Inflammatory macrophage treated with lipopolysaccharide for 1 hour (primary cell): ENCODE results near the gene ORM1.
"Not testable (repeated sequence)": the region's sequence is repeated elsewhere in the genome, so short reads cannot be mapped to it uniquely, and the experiment has no call there.

Experiments
- DNase-seq, 2 donors: peaks; one replicate each; pipeline ENCODE4 v3.0.0-alpha.2; 2020 to 2022

The ORM1 gene

GRCh38 chr9:114322831-114323531 is at the start of gene ORM1:
Gene ORM1 (plus strand): TSS chr9:114323098. CDS start chr9:114323134, 36 bp downstream.
- DNase-seq = not testable (repeated sequence)

GRCh38 chr9:114273461-114273881 is 49.4 kb upstream of the ORM1 start:
- no peak for DNase-seq

- DNase-seq = no peak
These were observed 48.7 kb upstream of the ORM1 start for GRCh38 chr9:114274217-114274616.

- DNase-seq = no peak
These were observed 47.5 kb upstream of the ORM1 start for GRCh38 chr9:114275246-114276004.

GRCh38 chr9:114276908-114277821 is 45.7 kb upstream of the ORM1 start:
- DNase-seq = no peak

GRCh38 chr9:114278356-114278755 is 44.5 kb upstream of the ORM1 start:
- DNase-seq = no peak

- DNase-seq = no peak
These were observed 43.9 kb upstream of the ORM1 start for GRCh38 chr9:114278881-114279570.

- no peak for DNase-seq
These were observed 43.2 kb upstream of the ORM1 start for GRCh38 chr9:114279693-114280092.

- DNase-seq = no peak
These were observed 42.0 kb upstream of the ORM1 start for GRCh38 chr9:114280636-114281472.

GRCh38 chr9:114281473-114282103 is 41.3 kb upstream of the ORM1 start:
- no peak for DNase-seq

GRCh38 chr9:114282104-114282485 is 40.8 kb upstream of the ORM1 start:
- DNase-seq = no peak

- DNase-seq = no peak
These were observed 40.4 kb upstream of the ORM1 start for GRCh38 chr9:114282507-114282906.

GRCh38 chr9:114282926-114283325 is 40.0 kb upstream of the ORM1 start:
- peak; percentile 18 to 22 for DNase-seq

- DNase-seq = no peak
These were observed 39.3 kb upstream of the ORM1 start for GRCh38 chr9:114283551-114284111.

GRCh38 chr9:114284316-114285060 is 38.4 kb upstream of the ORM1 start:
- no peak for DNase-seq

GRCh38 chr9:114285166-114285867 is 37.6 kb upstream of the ORM1 start:
- no peak for DNase-seq

- no peak for DNase-seq
These were observed 36.7 kb upstream of the ORM1 start for GRCh38 chr9:114286146-114286679.

- no peak for DNase-seq
These were observed 35.7 kb upstream of the ORM1 start for GRCh38 chr9:114287001-114287762.
